HepG2 (cell line): ENCODE data around the gene FBXL12. TPM values are rescaled to one million over a fixed set of nuclear protein-coding genes. Genes with fewer than 3 reads are reported as not detected.

Experiments used
- CAMTA2 ChIP-seq: sonication (generic); formaldehyde crosslinking; IDR thresholded peaks from 2 replicates; pipeline ENCODE4 v1.4.0; 2020; ENCODE audit warnings: mild to moderate bottlenecking, missing genetic modification reagents, borderline replicate concordance
- E2F1 ChIP-seq: sonication (generic); formaldehyde crosslinking; IDR thresholded peaks from 2 replicates; pipeline ENCODE4 v1.5.0; 2020; ENCODE audit warnings: missing genetic modification reagents
- GLI4 ChIP-seq: sonication (generic); formaldehyde crosslinking; IDR thresholded peaks from 2 replicates; pipeline ENCODE4 v1.5.1; 2020; ENCODE audit warnings: missing genetic modification reagents, mild to moderate bottlenecking, moderate library complexity, borderline replicate concordance
- HMG20B ChIP-seq: conservative IDR thresholded peaks from 2 replicates; pipeline ENCODE4 v1.6.1; 2016; ENCODE audit warnings: missing genetic modification reagents, missing compliant biosample characterization
- HNRNPUL1 ChIP-seq: fragments of 200-400 bp; formaldehyde crosslinking; IDR thresholded peaks from 2 replicates; pipeline ENCODE4 v1.6.1; 2017; ENCODE audit warnings: low read depth, mild to moderate bottlenecking, low read length, moderate library complexity
- KLF15 ChIP-seq: sonication (generic); formaldehyde crosslinking; IDR thresholded peaks from 2 replicates; pipeline ENCODE4 v1.8.1; 2023; ENCODE audit warnings: borderline replicate concordance, mild to moderate bottlenecking, inconsistent platforms, missing genetic modification reagents, mixed read lengths
- LRRFIP1 ChIP-seq: sonication (generic); formaldehyde crosslinking; conservative IDR thresholded peaks from 2 replicates; pipeline ENCODE4 v1.4.0; 2020; ENCODE audit warnings: missing genetic modification reagents
- MBD4 ChIP-seq: IDR thresholded peaks from 2 replicates; pipeline ENCODE4 v1.6.1; 2012; ENCODE audit warnings: low read length, inconsistent platforms, borderline replicate concordance
- MIER3 ChIP-seq: IDR thresholded peaks from 2 replicates; pipeline ENCODE4 v1.6.1; 2016; ENCODE audit warnings: missing compliant biosample characterization, borderline replicate concordance
- PCBP2 ChIP-seq: fragments of 200-400 bp; formaldehyde crosslinking; optimal IDR thresholded peaks from 2 replicates; pipeline ENCODE3; 2018; ENCODE audit warnings: low read length, low read depth; ENCODE audit not compliant: poor library complexity, severe bottlenecking
- REXO4 ChIP-seq: sonication (generic); formaldehyde crosslinking; IDR thresholded peaks from 2 replicates; pipeline ENCODE4 v1.8.0; 2022; ENCODE audit warnings: missing genetic modification reagents, mild to moderate bottlenecking, borderline replicate concordance
- ZBTB43 ChIP-seq: sonication (generic); formaldehyde crosslinking; conservative IDR thresholded peaks from 2 replicates; pipeline ENCODE4 v1.4.0; 2020; ENCODE audit warnings: missing genetic modification reagents
- ZNF205 ChIP-seq: IDR thresholded peaks from 2 replicates; pipeline ENCODE4 v1.6.1; 2018; ENCODE audit warnings: missing biosample characterization, missing genetic modification reagents
- ZNF367 ChIP-seq: sonication (generic); formaldehyde crosslinking; IDR thresholded peaks from 2 replicates; pipeline ENCODE4 v1.4.0; 2020; ENCODE audit warnings: missing genetic modification reagents, borderline replicate concordance
- ZNF543 ChIP-seq: sonication (generic); formaldehyde crosslinking; IDR thresholded peaks from 2 replicates; pipeline ENCODE4 v1.4.0; 2020; ENCODE audit warnings: mild to moderate bottlenecking, missing genetic modification reagents
- ZNF749 ChIP-seq: sonication (generic); formaldehyde crosslinking; IDR thresholded peaks from 2 replicates; pipeline ENCODE4 v1.8.0; 2022; ENCODE audit warnings: mild to moderate bottlenecking, missing genetic modification reagents, moderate library complexity, borderline replicate concordance
- polyA plus RNA-seq, 8 experiments: library from polyadenylated mRNA; depleted of rRNA in 3 of 8; stranded (reverse) in 7 of 8; unstranded in 1 of 8; fragments of >200 nt; fragmentation: Illumina TruSeq in 4 of 8; extraction: Trizol in 4 of 8; gene quantifications; 2 replicates each; pipeline versions ENCODE4 v1.2.1 to v1.2.3, GENCODE V29; 2011 to 2016; ENCODE audit warnings: low read depth in 4 of 8, missing spikeins in 1 of 8, mixed read lengths in 1 of 8; ENCODE audit not compliant: insufficient read depth in 1 of 8
- total RNA-seq, 5 experiments: library from RNA; depleted of rRNA; stranded (reverse); fragments of >200 nt; fragmentation: Illumina TruSeq; extraction: Trizol; gene quantifications; 2 replicates each; pipeline ENCODE4 v1.2.3, GENCODE V29; 2016; ENCODE audit warnings: low read depth in 1 of 5
- TF ChIP-seq, protein P1 (sequence below): sonication (generic); formaldehyde crosslinking; IDR thresholded peaks from 2 replicates; pipeline ENCODE4 v1.4.0; 2020; ENCODE audit warnings: missing genetic modification reagents, mild to moderate bottlenecking, borderline replicate concordance
- TF ChIP-seq, protein P2 (sequence below): sonication (generic); formaldehyde crosslinking; IDR thresholded peaks from 2 replicates; pipeline ENCODE4 v1.4.0; 2020; ENCODE audit warnings: missing genetic modification reagents
- TF ChIP-seq, protein P3 (sequence below): sonication (generic); formaldehyde crosslinking; IDR thresholded peaks from 2 replicates; pipeline ENCODE4 v1.8.0; 2022; ENCODE audit warnings: missing genetic modification reagents, low read depth, mild to moderate bottlenecking, borderline replicate concordance

The FBXL12 gene
- total and polyA plus RNA-seq, 2 of the 13 experiments (the other 11 are each of a cell fraction or from before 2014, with no cell fraction given): 20.4 to 23.1 TPM

DNA sequence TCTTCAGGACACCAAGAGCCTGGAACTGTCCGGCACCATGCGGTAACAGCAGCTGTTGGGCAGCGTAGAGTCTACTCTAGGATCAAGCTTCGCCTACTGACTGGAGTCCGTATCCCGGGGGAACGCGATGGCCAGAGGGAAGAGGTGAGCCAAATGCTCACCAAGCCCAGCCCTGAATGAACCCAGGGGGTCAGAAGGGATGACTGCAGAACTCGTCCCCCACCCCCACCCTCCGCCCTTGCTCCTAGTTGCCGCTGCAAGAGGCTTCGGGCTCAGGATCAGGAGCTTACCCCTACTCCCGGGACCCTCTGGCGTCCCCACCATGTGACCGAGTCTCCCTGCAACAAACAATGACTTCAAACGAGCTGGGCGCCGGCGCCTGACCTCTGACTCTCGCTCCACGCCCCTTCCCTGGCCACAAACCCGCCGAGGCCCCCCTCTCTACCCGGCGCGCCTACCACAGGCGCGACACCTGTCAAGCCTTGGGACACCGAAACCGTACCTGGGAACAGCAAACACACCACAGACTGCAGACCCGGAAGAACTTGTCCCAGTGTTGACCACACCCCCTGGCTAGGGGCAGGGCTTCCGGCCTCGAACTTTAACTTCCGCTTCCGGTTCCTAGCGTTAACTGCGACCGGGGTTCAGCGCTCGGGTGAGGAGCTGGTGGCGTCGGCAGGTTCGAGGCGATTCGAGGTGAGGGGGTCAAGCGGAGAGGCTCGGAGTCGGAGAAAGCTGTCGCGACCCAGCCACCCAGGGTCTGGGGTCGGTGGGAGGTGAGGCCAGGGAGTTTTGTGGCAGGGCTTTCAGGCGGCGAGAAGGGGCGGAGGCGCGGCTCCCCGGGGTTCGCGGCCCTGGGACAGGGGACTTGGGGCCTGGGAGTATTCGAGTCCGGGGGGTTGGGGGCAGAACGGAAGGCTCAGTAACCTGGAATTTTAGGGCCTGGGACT lies 8.7 kb upstream of the FBXL12 start, which contains the start of gene UBL5 (continued):
- TF ChIP-seq, protein P1, sequence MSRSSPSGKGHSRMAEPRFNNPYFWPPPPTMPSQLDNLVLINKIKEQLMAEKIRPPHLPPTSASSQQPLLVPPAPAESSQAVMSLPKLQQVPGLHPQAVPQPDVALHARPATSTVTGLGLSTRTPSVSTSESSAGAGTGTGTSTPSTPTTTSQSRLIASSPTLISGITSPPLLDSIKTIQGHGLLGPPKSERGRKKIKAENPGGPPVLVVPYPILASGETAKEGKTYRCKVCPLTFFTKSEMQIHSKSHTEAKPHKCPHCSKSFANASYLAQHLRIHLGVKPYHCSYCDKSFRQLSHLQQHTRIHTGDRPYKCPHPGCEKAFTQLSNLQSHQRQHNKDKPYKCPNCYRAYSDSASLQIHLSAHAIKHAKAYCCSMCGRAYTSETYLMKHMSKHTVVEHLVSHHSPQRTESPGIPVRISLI (CRISPR knock-in tag): no peak
- TF ChIP-seq LRRFIP1 (CRISPR knock-in tag) (no peak), HMG20B (CRISPR knock-in tag) (no peak), MBD4 (no peak), HNRNPUL1 (no peak), ZNF205 (CRISPR knock-in tag) (0 out of 2 replicates have a peak, but pooled peaks have one; percentile 43), ZNF749 (CRISPR knock-in tag) (no peak), PCBP2 (no peak), REXO4 (CRISPR knock-in tag) (no peak), CAMTA2 (CRISPR knock-in tag) (0 out of 2 replicates have a peak, but pooled peaks have one; percentile 31), ZNF543 (no peak; the same call in 1 of the 2 replicates), MIER3 (peak; percentile 78; the same call in 1 of the 2 replicates), GLI4 (no peak), E2F1 (CRISPR knock-in tag) (peak; percentile 50; the same call in 1 of the 2 replicates), KLF15 (CRISPR knock-in tag) (no peak), ZNF367 (no peak), ZBTB43 (CRISPR knock-in tag) (no peak)
- TF ChIP-seq, protein P2, sequence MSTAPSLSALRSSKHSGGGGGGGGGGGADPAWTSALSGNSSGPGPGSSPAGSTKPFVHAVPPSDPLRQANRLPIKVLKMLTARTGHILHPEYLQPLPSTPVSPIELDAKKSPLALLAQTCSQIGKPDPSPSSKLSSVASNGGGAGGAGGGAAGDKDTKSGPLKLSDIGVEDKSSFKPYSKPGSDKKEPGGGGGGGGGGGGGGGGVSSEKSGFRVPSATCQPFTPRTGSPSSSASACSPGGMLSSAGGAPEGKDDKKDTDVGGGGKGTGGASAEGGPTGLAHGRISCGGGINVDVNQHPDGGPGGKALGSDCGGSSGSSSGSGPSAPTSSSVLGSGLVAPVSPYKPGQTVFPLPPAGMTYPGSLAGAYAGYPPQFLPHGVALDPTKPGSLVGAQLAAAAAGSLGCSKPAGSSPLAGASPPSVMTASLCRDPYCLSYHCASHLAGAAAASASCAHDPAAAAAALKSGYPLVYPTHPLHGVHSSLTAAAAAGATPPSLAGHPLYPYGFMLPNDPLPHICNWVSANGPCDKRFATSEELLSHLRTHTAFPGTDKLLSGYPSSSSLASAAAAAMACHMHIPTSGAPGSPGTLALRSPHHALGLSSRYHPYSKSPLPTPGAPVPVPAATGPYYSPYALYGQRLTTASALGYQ (CRISPR knock-in tag): peak; percentile 59; the same call in 1 of the 2 replicates
- TF ChIP-seq, protein P3, sequence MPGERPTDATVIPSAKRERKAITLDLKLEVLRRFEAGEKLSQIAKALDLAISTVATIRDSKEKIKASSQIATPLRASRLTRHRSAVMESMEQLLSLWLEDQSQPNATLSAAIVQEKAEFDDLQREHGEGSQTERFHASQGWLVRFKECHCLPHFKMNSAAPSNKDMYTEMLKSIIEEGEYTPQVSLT (CRISPR knock-in tag): no peak
